Thyroid gland (tissue), 4 donors: ENCODE data around the gene ZBED2.

ENCODE experiments used
- POLR2A ChIP-seq, 2 donors: fragments of 450-650 bp; IDR thresholded peaks; one replicate each; pipeline ENCODE4 v1.6.1; 2017; ENCODE audit warnings: antibody characterized with exemption in 2 of 2, mild to moderate bottlenecking in 2 of 2, moderate library complexity in 1 of 2
- TF ChIP-seq, protein P1 (sequence below), 6 experiments: fragments of 200-600 bp in 3 of 6; fragments of 450-650 bp in 3 of 6; sonication (generic) in 3 of 6; IDR thresholded peaks; one replicate each; pipeline ENCODE4 v1.5.1; 2016 to 2019; ENCODE audit warnings: antibody characterized with exemption in 6 of 6, mild to moderate bottlenecking in 2 of 6, inconsistent platforms in 1 of 6, moderate library complexity in 1 of 6

DNA sequence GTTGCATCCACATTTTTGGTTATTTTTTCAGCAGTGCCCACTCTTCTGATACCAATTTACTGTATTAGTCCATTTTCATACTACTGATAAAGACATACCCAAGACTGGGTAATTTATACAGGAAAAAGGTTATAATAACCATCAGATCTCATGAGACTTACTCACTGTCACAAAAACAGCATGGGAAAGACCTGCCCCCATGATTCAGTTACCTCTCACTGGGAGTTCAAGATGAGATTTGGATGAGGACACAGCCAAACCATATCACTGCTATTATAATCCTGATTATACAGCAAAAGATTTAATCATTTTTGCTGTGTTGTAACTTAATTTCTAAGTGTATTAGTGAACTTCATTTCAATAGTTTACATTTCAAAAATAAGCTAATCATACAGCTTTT, 6.6 kb downstream of the ZBED2 start:
- TF ChIP-seq, protein P1, sequence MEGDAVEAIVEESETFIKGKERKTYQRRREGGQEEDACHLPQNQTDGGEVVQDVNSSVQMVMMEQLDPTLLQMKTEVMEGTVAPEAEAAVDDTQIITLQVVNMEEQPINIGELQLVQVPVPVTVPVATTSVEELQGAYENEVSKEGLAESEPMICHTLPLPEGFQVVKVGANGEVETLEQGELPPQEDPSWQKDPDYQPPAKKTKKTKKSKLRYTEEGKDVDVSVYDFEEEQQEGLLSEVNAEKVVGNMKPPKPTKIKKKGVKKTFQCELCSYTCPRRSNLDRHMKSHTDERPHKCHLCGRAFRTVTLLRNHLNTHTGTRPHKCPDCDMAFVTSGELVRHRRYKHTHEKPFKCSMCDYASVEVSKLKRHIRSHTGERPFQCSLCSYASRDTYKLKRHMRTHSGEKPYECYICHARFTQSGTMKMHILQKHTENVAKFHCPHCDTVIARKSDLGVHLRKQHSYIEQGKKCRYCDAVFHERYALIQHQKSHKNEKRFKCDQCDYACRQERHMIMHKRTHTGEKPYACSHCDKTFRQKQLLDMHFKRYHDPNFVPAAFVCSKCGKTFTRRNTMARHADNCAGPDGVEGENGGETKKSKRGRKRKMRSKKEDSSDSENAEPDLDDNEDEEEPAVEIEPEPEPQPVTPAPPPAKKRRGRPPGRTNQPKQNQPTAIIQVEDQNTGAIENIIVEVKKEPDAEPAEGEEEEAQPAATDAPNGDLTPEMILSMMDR (IDR thresholded peaks at IDR 0.05), result no peak
- no peak for TF ChIP-seq POLR2A (IDR thresholded peaks at IDR 0.05)
